GM21786 (cell line): ENCODE data around the gene KIAA0930.
A peak's percentile ranks its signal among the peaks of the same experiment; 100 is the strongest.

Experiments used
- ATAC-seq: cut with Tn5 transposase; IDR thresholded peaks from one replicate; pipeline ENCODE4 v1.9.1; 2021; ENCODE audit not compliant: unreplicated experiment

The KIAA0930 gene

GRCh38 chr22:45185718-45186514 lies 54.8 kb downstream of the KIAA0930 start:
- ATAC-seq, result no peak

- ATAC-seq, result no peak
Measured at GRCh38 chr22:45183974-45184373, 56.7 kb downstream of the KIAA0930 start.

- ATAC-seq, result no peak
Measured at GRCh38 chr22:45181766-45182165, 58.9 kb downstream of the KIAA0930 start.

GRCh38 chr22:45181240-45181639 lies 59.5 kb downstream of the KIAA0930 start:
- no peak for ATAC-seq

- no peak for ATAC-seq
Measured at GRCh38 chr22:45180146-45180679, 60.5 kb downstream of the KIAA0930 start.

GRCh38 chr22:45179276-45180049 lies 61.2 kb downstream of the KIAA0930 start:
- no peak for ATAC-seq

GRCh38 chr22:45172881-45173585 lies 67.7 kb downstream of the KIAA0930 start:
- ATAC-seq, result no peak

- ATAC-seq, result no peak
Measured at GRCh38 chr22:45171830-45172229, 68.9 kb downstream of the KIAA0930 start.

GRCh38 chr22:45169591-45170466 lies 70.9 kb downstream of the KIAA0930 start:
- no peak for ATAC-seq

- ATAC-seq, result no peak
Measured at GRCh38 chr22:45166932-45167331, 73.8 kb downstream of the KIAA0930 start.

- no peak for ATAC-seq
Measured at GRCh38 chr22:45164270-45165088, 76.2 kb downstream of the KIAA0930 start.

- peak; percentile 82 for ATAC-seq
Measured at GRCh38 chr22:45163451-45164269, 77.0 kb downstream of the KIAA0930 start, which contains the start of gene NUP50. NUP50 (plus strand) TSS chr22:45163925; CDS start chr22:45168178, 4,253 bp downstream.

- ATAC-seq, result no peak
Measured at GRCh38 chr22:45163099-45163450, 77.6 kb downstream of the KIAA0930 start.

- ATAC-seq, result no peak
Measured at GRCh38 chr22:45162531-45162930, 78.2 kb downstream of the KIAA0930 start.

- ATAC-seq, result no peak
Measured at GRCh38 chr22:45159652-45160462, 80.8 kb downstream of the KIAA0930 start.

GRCh38 chr22:45157907-45158306 lies 82.8 kb downstream of the KIAA0930 start:
- no peak for ATAC-seq

GRCh38 chr22:45155050-45155840 lies 85.4 kb downstream of the KIAA0930 start:
- no peak for ATAC-seq
